Hepatocyte (in vitro differentiated cells): Measurements from ENCODE around the gene SMTN. TPM values are rescaled to one million over a fixed set of nuclear protein-coding genes. Genes with fewer than 3 reads are reported as not detected.

ENCODE experiments used
- DNase-seq: peaks from one replicate; pipeline ENCODE4 v3.0.0-alpha.2; 2016; ENCODE audit warnings: low spot score
- H2AFZ ChIP-seq: fragments of 200-600 bp; sonication (generic); 2 replicates; pipeline ENCODE4 v1.6.0; 2016; ENCODE audit warnings: antibody characterized with exemption, mild to moderate bottlenecking
- H3K27ac ChIP-seq: fragments of 200-600 bp; sonication (generic); 2 replicates; pipeline ENCODE4 v1.5.1; 2016; ENCODE audit warnings: mild to moderate bottlenecking
- H3K27me3 ChIP-seq: fragments of 200-600 bp; sonication (generic); 2 replicates; pipeline ENCODE4 v1.6.1; 2016
- H3K36me3 ChIP-seq: fragments of 200-600 bp; sonication (generic); replicated peaks from 2 replicates; pipeline ENCODE4 v1.5.1; 2016; ENCODE audit warnings: low read depth; ENCODE audit not compliant: insufficient read depth
- H3K4me1 ChIP-seq: fragments of 200-600 bp; sonication (generic); 2 replicates; pipeline ENCODE4 v1.5.1; 2016; ENCODE audit warnings: mild to moderate bottlenecking, moderate library complexity; ENCODE audit not compliant: insufficient read depth
- H3K4me2 ChIP-seq: fragments of 200-600 bp; sonication (generic); 2 replicates; pipeline ENCODE4 v1.6.0; 2016
- H3K4me3 ChIP-seq: fragments of 200-600 bp; sonication (generic); 2 replicates; pipeline ENCODE4 v1.5.1; 2016; ENCODE audit warnings: mild to moderate bottlenecking
- H3K79me2 ChIP-seq: fragments of 200-600 bp; sonication (generic); 2 replicates; pipeline ENCODE4 v1.6.0; 2017; ENCODE audit warnings: mild to moderate bottlenecking
- H3K9me2 ChIP-seq: fragments of 200-600 bp; sonication (generic); replicated peaks from 2 replicates; pipeline ENCODE4 v1.6.0; 2017; ENCODE audit warnings: mild to moderate bottlenecking; ENCODE audit not compliant: insufficient read depth
- H3K9me3 ChIP-seq: fragments of 200-600 bp; sonication (generic); 2 replicates; pipeline ENCODE4 v1.5.1; 2016; ENCODE audit warnings: low read depth, mild to moderate bottlenecking
- H4K20me1 ChIP-seq: fragments of 200-600 bp; sonication (generic); 2 replicates; pipeline ENCODE4 v1.6.0; 2016; ENCODE audit warnings: mild to moderate bottlenecking; ENCODE audit not compliant: insufficient read depth, poor library complexity, severe bottlenecking
- EZH2 ChIP-seq: fragments of 200-600 bp; sonication (generic); IDR thresholded peaks from 2 replicates; pipeline ENCODE4 v1.6.1; 2016; ENCODE audit warnings: antibody characterized with exemption, mild to moderate bottlenecking, borderline replicate concordance
- EZH2phosphoT487 ChIP-seq: fragments of 200-600 bp; sonication (generic); IDR thresholded peaks from one replicate; pipeline ENCODE4 v1.6.1; 2018; ENCODE audit warnings: antibody characterized with exemption, mild to moderate bottlenecking, low read depth, moderate library complexity; ENCODE audit not compliant: unreplicated experiment, severe bottlenecking
- WGBS: methylation state at CpG from one replicate; pipeline ENCODE4 v1.1.6; 2016; ENCODE audit warnings: low lambda C conversion rate; ENCODE audit errors: missing lambda C conversion rate; 5-methylcytosine and 5-hydroxymethylcytosine counted together
- polyA plus RNA-seq: library from polyadenylated mRNA; unstranded; fragments of >200 nt; fragmentation: Nextera tagmentation; extraction: Ambion mirVana; gene quantifications from 2 replicates; pipeline ENCODE4 v1.2.1, GENCODE V29; 2016
- total RNA-seq: library from RNA; depleted of rRNA; stranded (reverse); fragments of >200 nt; gene quantifications from 2 replicates; pipeline ENCODE4 v1.2.3, GENCODE V29; 2014
- TF ChIP-seq, protein P1 (sequence below): fragments of 200-600 bp; sonication (generic); IDR thresholded peaks from 2 replicates; pipeline ENCODE4 v1.5.1; 2016; ENCODE audit warnings: antibody characterized with exemption, mild to moderate bottlenecking; ENCODE audit not compliant: poor library complexity

SMTN gene
- total and polyA plus RNA-seq, 2 experiments from 2014 or later, result 64.7 to 88.7 TPM

DNA sequence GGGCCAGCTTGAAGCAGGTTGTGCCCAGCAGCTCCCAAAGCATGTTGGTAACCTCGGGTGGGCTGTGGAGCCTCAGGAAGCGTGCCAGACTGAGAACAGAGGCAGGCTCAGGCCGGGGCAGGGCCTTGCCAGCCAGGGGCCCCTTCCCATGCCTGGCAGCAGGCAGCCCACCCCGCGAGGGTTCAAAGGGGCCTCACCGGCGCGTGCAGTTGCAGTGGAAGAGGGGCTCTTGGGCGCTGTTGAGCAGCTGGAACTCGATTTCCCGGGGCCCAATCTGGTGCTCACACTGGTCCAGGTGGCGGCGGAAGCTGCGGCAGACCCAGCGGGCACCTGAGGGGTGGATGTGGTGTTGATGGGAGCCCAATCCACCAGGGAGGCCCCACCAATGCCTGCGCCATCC lies 55.6 kb downstream of the SMTN start:
- H3K36me3 ChIP-seq, result no peaks in the 10 kb centered on the region
- peaks cover 14% of the 10 kb centered on the region for H3K27me3 ChIP-seq
- H3K9me2 ChIP-seq, result no peaks in the 10 kb centered on the region
- H3K27ac ChIP-seq, result no peak overlapping the region
- WGBS, result 96% methylated on average over 16 of the region's 16 CpGs
- DNase-seq, result no peak
- H2AFZ ChIP-seq, result no peak overlapping the region
- no peaks in the 10 kb centered on the region for H4K20me1 ChIP-seq
- H3K79me2 ChIP-seq, result no peaks in the 10 kb centered on the region
- H3K9me3 ChIP-seq, result no peaks in the 10 kb centered on the region
- no peak for TF ChIP-seq EZH2phosphoT487
- no peaks in the 10 kb centered on the region for H3K4me1 ChIP-seq
- H3K4me2 ChIP-seq, result no peak overlapping the region
- no peak overlapping the region for H3K4me3 ChIP-seq

DNA sequence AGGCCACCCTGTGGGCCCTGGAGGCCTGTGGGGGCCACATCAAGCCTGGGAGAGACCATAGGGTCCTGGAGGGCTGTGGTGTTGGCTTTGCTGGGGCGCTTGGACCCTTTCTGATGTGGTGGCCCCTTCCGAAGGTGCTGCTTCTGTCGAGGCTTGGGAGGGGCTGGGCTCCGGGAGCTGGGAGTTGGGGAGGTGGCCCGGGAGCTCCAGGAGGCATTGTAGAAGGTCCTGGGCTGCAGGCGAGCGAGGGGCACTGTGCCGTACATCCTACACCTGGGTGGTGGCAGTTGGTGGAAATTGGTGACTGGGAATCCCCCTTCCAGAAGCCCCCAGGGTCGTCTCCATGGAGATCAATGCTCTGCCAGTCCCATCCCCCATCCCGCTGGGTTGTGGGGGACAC lies 56.6 kb downstream of the SMTN start:
- Histone ChIP-seq H3K4me3 (no peak overlapping the region), H3K27me3 (peaks cover 14% of the 10 kb centered on the region), H3K4me1 (no peaks in the 10 kb centered on the region), H3K27ac (no peak overlapping the region), H2AFZ (no peak overlapping the region), H3K36me3 (no peaks in the 10 kb centered on the region), H3K9me3 (no peaks in the 10 kb centered on the region), H4K20me1 (no peaks in the 10 kb centered on the region), H3K9me2 (no peaks in the 10 kb centered on the region), H3K79me2 (no peaks in the 10 kb centered on the region), H3K4me2 (no peak overlapping the region)
- no peak for DNase-seq
- 82% methylated on average over 9 of the region's 10 CpGs for WGBS
- TF ChIP-seq EZH2, result no peak
- TF ChIP-seq EZH2phosphoT487, result no peak
- TF ChIP-seq, protein P1, sequence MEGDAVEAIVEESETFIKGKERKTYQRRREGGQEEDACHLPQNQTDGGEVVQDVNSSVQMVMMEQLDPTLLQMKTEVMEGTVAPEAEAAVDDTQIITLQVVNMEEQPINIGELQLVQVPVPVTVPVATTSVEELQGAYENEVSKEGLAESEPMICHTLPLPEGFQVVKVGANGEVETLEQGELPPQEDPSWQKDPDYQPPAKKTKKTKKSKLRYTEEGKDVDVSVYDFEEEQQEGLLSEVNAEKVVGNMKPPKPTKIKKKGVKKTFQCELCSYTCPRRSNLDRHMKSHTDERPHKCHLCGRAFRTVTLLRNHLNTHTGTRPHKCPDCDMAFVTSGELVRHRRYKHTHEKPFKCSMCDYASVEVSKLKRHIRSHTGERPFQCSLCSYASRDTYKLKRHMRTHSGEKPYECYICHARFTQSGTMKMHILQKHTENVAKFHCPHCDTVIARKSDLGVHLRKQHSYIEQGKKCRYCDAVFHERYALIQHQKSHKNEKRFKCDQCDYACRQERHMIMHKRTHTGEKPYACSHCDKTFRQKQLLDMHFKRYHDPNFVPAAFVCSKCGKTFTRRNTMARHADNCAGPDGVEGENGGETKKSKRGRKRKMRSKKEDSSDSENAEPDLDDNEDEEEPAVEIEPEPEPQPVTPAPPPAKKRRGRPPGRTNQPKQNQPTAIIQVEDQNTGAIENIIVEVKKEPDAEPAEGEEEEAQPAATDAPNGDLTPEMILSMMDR, result no peak

DNA sequence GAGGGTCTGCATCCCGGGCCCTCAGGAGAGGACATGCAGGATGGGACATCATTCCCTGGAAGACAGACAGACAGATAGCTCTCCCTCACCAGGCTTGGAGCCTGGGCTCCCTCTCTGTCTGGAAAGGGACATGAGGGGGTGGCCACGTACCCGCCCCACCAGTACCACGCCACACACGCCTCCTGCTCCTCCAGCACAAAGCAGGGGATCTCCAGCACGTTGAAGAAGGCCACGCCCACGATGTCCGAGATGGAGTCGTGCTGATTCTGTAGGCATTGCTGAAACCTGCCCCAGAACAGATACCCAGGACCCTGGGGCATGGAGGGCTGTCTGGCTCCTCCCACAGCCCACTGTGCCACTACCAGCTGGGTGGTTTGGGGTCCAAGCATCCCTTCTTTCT lies 57.0 kb downstream of the SMTN start:
- Histone ChIP-seq H3K4me2 (no peak overlapping the region), H3K36me3 (no peaks in the 10 kb centered on the region), H3K9me3 (no peaks in the 10 kb centered on the region), H2AFZ (no peak overlapping the region), H3K27me3 (peaks cover 14% of the 10 kb centered on the region), H3K27ac (no peak overlapping the region), H3K4me1 (no peaks in the 10 kb centered on the region), H3K9me2 (no peaks in the 10 kb centered on the region), H4K20me1 (no peaks in the 10 kb centered on the region), H3K79me2 (no peaks in the 10 kb centered on the region), H3K4me3 (no peak overlapping the region)
- TF ChIP-seq, protein P1, result no peak
- TF ChIP-seq EZH2phosphoT487, result no peak
- TF ChIP-seq EZH2, result no peak
- 89% methylated on average over 10 of the region's 10 CpGs for WGBS
- no peak for DNase-seq

DNA sequence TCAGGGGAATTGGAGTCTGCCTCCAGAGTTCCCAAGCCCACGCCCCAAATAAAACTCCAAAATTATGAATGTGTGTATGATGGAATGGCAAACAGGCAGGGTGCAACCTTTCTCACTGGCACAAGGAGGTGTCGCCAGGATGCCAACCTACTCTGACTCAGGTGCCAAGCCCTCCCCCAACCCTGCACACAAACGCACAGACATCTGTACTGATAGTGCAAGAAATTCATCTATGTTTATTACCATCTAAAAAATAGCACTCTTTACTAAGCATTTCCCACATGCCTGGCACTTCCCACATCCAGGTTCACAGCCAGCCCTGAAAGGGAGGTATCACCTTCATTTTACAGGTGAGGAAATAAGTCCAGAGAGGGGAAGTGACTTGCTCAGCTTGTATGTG lies 57.9 kb downstream of the SMTN start:
- no peaks in the 10 kb centered on the region for H3K79me2 ChIP-seq
- no peaks in the 10 kb centered on the region for H3K36me3 ChIP-seq
- peaks cover 14% of the 10 kb centered on the region for H3K27me3 ChIP-seq
- H3K27ac ChIP-seq, result no peak overlapping the region
- 93% methylated on average over 3 of the region's 3 CpGs for WGBS
- DNase-seq, result no peak
- no peak overlapping the region for H2AFZ ChIP-seq
- H3K4me3 ChIP-seq, result no peak overlapping the region
- H3K9me2 ChIP-seq, result no peaks in the 10 kb centered on the region
- H3K9me3 ChIP-seq, result no peaks in the 10 kb centered on the region
- H3K4me2 ChIP-seq, result no peak overlapping the region
- H3K4me1 ChIP-seq, result no peaks in the 10 kb centered on the region
- TF ChIP-seq, protein P1, result no peak
- no peak for TF ChIP-seq EZH2phosphoT487
- no peak for TF ChIP-seq EZH2
- no peaks in the 10 kb centered on the region for H4K20me1 ChIP-seq
